ENCODE results near the gene RUFY3.
"Not testable (repeated sequence)": the region's sequence is repeated elsewhere in the genome, so short reads cannot be mapped to it uniquely, and the experiment has no call there.

DNA sequence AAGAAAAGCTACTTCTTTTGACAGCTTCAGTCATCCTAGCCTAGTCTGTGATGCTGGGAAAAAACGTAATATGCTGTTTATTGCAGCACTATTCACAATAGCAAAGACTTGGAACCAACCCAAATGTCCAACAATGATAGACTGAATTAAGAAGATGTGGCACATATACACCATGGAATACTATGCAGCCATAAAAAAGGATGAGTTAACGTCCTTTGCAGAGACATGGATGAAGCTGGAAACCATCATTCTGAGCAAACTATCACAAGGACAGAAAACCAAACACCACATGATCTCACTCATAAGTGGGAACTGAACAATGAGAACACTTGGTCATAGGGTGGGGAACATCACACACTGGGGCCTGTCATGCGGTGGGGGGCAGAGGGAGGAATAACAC lies 39.6 kb upstream of the RUFY3 start:
- TF ChIP-seq EZH2 (IDR thresholded peaks at IDR 0.05; ENCODE audit: low read depth, unreplicated experiment); POLR2AphosphoS5 (IDR thresholded peaks at IDR 0.05; ENCODE audit: low read depth); CTCF (conservative IDR thresholded peaks at IDR 0.05; ENCODE audit: low read depth in 2 of 2); CREB1 (CRISPR knock-in tag; IDR thresholded peaks at IDR 0.05; ENCODE audit: low read depth); NANOG (IDR thresholded peaks at IDR 0.05; ENCODE audit: borderline replicate concordance): not testable (repeated sequence)
- TF ChIP-seq, protein P1, sequence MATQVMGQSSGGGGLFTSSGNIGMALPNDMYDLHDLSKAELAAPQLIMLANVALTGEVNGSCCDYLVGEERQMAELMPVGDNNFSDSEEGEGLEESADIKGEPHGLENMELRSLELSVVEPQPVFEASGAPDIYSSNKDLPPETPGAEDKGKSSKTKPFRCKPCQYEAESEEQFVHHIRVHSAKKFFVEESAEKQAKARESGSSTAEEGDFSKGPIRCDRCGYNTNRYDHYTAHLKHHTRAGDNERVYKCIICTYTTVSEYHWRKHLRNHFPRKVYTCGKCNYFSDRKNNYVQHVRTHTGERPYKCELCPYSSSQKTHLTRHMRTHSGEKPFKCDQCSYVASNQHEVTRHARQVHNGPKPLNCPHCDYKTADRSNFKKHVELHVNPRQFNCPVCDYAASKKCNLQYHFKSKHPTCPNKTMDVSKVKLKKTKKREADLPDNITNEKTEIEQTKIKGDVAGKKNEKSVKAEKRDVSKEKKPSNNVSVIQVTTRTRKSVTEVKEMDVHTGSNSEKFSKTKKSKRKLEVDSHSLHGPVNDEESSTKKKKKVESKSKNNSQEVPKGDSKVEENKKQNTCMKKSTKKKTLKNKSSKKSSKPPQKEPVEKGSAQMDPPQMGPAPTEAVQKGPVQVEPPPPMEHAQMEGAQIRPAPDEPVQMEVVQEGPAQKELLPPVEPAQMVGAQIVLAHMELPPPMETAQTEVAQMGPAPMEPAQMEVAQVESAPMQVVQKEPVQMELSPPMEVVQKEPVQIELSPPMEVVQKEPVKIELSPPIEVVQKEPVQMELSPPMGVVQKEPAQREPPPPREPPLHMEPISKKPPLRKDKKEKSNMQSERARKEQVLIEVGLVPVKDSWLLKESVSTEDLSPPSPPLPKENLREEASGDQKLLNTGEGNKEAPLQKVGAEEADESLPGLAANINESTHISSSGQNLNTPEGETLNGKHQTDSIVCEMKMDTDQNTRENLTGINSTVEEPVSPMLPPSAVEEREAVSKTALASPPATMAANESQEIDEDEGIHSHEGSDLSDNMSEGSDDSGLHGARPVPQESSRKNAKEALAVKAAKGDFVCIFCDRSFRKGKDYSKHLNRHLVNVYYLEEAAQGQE (IDR thresholded peaks at IDR 0.05; ENCODE audit: unreplicated experiment) = not testable (repeated sequence)

Measured in GM23338 (cell line).